Erythroblast (primary cell): Measurements from ENCODE around the gene SLC5A5.

ENCODE experiments used
- GATA1 ChIP-seq: IDR thresholded peaks from 2 replicates; pipeline ENCODE4 v1.6.1; 2011; ENCODE audit warnings: low read depth, mild to moderate bottlenecking, control low read depth, low read length, moderate library complexity
- POLR2A ChIP-seq: IDR thresholded peaks from 2 replicates; pipeline ENCODE4 v1.6.1; 2011; ENCODE audit warnings: mild to moderate bottlenecking, low read length

DNA sequence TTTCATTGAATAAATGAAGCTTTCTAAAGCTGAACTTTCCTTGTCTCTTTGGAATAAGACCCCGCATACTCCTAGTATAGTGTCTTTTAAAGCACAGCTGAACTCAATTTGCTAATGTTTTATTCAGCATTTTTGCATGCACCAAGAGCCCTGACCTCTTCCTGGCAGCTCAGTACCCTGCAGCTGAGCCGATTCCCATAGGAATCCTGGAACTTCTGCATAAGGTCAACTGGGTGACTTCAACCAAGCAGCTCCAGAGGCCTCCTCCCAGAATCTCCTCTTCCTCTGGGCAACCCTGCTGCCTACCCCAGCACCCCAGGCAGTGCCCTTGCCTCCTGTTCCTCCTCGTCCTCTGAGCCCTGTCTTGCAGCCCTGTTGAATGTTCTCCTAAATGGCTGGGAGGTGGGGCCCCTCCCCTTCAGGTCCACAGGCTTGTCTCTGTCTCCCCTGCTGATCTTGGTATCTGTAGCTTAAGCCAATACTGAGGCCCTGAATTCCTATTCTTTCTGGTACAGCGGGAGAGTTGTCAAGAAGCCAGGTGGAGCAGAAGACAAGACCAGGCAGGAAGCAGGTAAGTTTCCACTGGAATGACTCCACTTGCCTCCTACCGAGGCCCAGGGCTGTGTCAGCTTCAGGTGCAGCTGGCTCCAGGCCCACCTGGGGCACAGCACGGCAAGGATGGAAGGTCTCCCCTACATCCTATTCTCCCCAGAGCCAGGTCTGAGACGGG is 37.4 kb downstream of the SLC5A5 start:
- TF ChIP-seq POLR2A: no peak
- TF ChIP-seq GATA1: no peak
